SJSA1 (cell line): ENCODE results near the gene ATXN2L. TPM values are rescaled to one million over a fixed set of nuclear protein-coding genes. Genes with fewer than 3 reads are reported as not detected.

Source experiments
- DNase-seq, 2 experiments: peaks; one replicate each; pipeline ENCODE4 v3.0.0-alpha.2; 2015 to 2020; ENCODE audit warnings: low spot score in 2 of 2, low read depth in 1 of 2
- H3K27ac ChIP-seq: fragments of 250-450 bp; sonication (Bioruptor Pico); 2 replicates; pipeline ENCODE4 v1.5.1; 2020; ENCODE audit warnings: mild to moderate bottlenecking, moderate library complexity
- H3K27me3 ChIP-seq: fragments of 250-450 bp; sonication (Bioruptor Pico); replicated peaks from 2 replicates; pipeline ENCODE4 v1.5.1; 2020; ENCODE audit warnings: mild to moderate bottlenecking, moderate library complexity
- H3K36me3 ChIP-seq: fragments of 250-450 bp; sonication (Bioruptor Pico); 2 replicates; pipeline ENCODE4 v1.5.1; 2020; ENCODE audit warnings: mild to moderate bottlenecking
- H3K4me1 ChIP-seq: fragments of 250-450 bp; sonication (Bioruptor Pico); replicated peaks from 2 replicates; pipeline ENCODE4 v1.6.1; 2021; ENCODE audit warnings: mild to moderate bottlenecking
- H3K4me3 ChIP-seq: fragments of 250-450 bp; sonication (Bioruptor Pico); 2 replicates; pipeline ENCODE4 v1.5.1; 2020; ENCODE audit warnings: mild to moderate bottlenecking
- H3K9me3 ChIP-seq: fragments of 250-450 bp; sonication (Bioruptor Pico); replicated peaks from 2 replicates; pipeline ENCODE4 v1.5.1; 2020; ENCODE audit warnings: mild to moderate bottlenecking
- total RNA-seq: library from RNA; depleted of rRNA; stranded (reverse); fragments of >200 nt; shearing (Covaris generic); gene quantifications from 2 replicates; pipeline ENCODE4 v1.2.3, GENCODE V29; 2014

The ATXN2L gene
- total RNA-seq, 1 experiment from 2014 or later = 49.8 TPM

DNA sequence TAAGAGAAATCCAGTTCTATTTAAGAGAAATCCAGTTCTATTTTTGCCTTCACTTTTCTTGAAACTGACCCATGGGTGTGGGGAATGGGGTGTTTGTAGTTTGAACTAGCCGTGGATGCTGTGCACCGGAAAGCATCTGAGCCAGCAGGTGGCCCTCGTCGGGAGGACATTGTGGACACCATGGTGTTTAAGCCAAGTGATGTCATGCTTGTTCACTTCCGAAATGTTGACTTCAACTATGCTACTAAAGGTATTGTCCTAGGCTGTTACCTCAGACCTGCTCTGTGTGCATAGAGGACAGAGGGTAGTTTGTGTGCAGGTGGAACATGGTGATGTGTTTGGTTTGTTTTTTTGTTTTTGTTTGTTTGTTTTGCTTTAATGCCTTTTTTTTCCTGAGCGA, 3.3 kb downstream of the ATXN2L start:
- DNase-seq = no peak
- peaks cover 80% of the 10 kb centered on the region for H3K36me3 ChIP-seq
- no peak overlapping the region for H3K4me3 ChIP-seq

DNA sequence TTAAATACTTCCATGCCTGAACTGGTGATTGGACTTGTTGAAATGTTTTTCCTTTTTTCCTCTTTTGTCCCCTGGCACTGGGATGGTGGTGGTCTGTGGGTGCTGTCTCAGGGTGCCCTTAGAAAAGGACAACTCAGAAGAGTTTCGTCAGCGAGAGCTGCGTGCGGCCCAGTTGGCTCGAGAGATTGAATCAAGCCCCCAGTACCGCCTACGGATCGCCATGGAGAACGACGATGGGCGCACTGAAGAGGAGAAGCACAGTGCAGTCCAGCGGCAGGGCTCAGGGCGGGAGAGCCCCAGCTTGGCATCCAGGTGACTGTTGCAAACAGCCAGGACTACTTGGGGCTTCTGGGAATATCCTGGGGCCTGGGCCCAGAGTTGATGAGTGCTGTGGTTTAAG, 6.9 kb downstream of the ATXN2L start:
- H3K36me3 ChIP-seq = peaks cover 100% of the 10 kb centered on the region
- no peak for DNase-seq
- H3K27me3 ChIP-seq = no peaks in the 10 kb centered on the region
- no peak overlapping the region for H3K27ac ChIP-seq
- H3K4me3 ChIP-seq = no peak overlapping the region
- H3K9me3 ChIP-seq = no peaks in the 10 kb centered on the region
- H3K4me1 ChIP-seq = peaks cover under 1% of the 10 kb centered on the region; the same call in 1 of the 2 replicates

More for the DNA sequence above, 3.3 kb downstream of the ATXN2L start:
- Histone ChIP-seq H3K27ac (no peak overlapping the region), H3K9me3 (no peaks in the 10 kb centered on the region), H3K27me3 (no peaks in the 10 kb centered on the region), H3K4me1 (peaks cover 8% of the 10 kb centered on the region)

- no peak overlapping the region for H3K27ac ChIP-seq
- no peaks in the 10 kb centered on the region for H3K4me1 ChIP-seq
These were observed 7.7 kb downstream of the ATXN2L start for GRCh38 chr16:28830531-28830930.

DNA sequence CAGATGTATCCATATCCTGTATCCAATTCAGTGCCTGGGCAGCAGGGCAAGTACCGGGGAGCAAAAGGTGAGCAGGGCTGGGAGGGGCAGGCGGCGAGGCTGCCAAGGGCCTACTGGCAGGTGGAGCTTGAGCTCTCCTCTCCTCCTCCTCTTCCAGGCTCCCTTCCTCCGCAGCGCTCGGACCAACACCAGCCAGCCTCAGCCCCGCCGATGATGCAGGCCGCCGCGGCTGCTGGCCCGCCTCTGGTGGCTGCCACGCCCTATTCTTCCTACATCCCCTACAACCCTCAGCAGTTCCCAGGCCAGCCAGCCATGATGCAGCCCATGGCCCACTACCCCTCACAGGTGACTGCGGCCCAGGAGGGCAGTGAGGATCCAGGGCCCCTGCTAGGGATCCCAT, 11.6 kb downstream of the ATXN2L start:
- Histone ChIP-seq H3K36me3 (peaks cover 94% of the 10 kb centered on the region), H3K4me1 (no peaks in the 10 kb centered on the region), H3K27ac (no peak overlapping the region), H3K4me3 (no peak overlapping the region), H3K27me3 (no peaks in the 10 kb centered on the region), H3K9me3 (no peaks in the 10 kb centered on the region)
- DNase-seq = no peak

More at GRCh38 chr16:28830531-28830930, 7.7 kb downstream of the ATXN2L start:
- H3K27me3 ChIP-seq = no peaks in the 10 kb centered on the region
- peaks cover 100% of the 10 kb centered on the region for H3K36me3 ChIP-seq
- no peak overlapping the region for H3K4me3 ChIP-seq
- DNase-seq = no peak
- no peaks in the 10 kb centered on the region for H3K9me3 ChIP-seq

DNA sequence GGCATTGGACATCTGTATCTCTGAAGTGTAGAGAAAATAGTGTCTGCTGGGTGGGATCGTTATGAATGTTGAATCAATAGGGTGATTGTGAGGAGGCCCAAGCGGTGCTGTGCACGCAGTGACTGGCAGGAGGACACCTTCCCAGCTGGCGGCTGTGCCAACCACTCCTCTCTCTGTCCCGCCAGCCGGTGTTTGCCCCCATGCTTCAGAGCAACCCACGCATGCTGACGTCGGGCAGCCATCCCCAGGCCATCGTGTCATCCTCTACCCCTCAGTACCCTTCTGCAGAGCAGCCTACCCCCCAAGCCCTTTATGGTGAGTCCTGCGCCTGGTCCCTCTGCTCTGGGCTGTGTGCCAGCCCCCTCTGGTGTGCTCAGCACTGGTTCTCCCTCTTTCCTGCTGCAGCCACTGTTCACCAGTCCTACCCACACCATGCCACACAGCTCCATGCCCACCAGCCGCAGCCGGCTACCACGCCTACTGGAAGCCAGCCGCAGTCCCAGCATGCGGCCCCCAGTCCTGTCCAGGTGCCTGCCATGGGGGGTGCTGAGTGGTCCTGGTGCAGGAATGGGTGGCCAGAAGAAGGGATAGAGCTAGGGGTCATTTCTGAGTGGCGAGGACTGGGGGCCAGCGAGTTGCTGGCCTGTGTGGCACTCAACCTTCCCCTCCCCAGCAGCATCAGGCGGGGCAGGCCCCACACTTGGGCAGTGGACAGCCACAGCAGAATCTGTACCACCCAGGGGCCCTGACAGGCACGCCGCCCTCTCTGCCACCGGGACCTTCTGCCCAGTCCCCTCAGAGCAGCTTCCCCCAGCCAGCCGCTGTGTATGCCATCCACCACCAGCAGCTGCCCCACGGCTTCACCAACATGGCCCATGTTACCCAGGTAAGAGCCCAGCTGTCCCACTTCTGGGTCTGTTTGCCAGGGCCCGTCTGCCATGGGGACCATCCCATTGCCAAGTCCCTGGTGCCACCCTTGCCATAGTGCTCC, 12.4 kb downstream of the ATXN2L start:
- Histone ChIP-seq H3K36me3 (peaks cover 86% of the 10 kb centered on the region), H3K27me3 (no peaks in the 10 kb centered on the region), H3K4me1 (no peaks in the 10 kb centered on the region), H3K27ac (no peak overlapping the region), H3K4me3 (no peak overlapping the region), H3K9me3 (no peaks in the 10 kb centered on the region)
- no peak for DNase-seq

GRCh38 chr16:28835864-28836760, 13.3 kb downstream of the ATXN2L start:
- Histone ChIP-seq H3K36me3 (peaks cover 83% of the 10 kb centered on the region), H3K4me1 (no peaks in the 10 kb centered on the region), H3K9me3 (no peaks in the 10 kb centered on the region), H3K4me3 (no peak overlapping the region), H3K27me3 (no peaks in the 10 kb centered on the region), H3K27ac (no peak overlapping the region)
- DNase-seq = no peak

DNA sequence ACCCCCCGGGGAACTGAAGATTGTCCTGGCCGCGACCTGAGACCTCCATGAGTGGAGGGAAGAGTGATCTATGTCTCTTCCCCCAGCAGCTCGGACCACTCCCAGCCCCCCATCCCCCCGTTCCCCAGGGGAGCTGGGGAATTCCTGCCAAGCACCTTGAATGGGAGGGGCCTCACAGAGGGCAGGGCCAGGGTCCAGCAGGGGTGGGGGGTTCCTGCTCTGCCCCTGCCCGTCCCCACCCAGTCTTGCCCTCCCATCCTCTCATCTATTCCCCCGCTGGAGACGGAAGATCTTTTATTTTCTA, 13.9 kb downstream of the ATXN2L start:
- no peaks in the 10 kb centered on the region for H3K27me3 ChIP-seq
- no peak overlapping the region for H3K4me3 ChIP-seq
- no peaks in the 10 kb centered on the region for H3K4me1 ChIP-seq
- no peaks in the 10 kb centered on the region for H3K9me3 ChIP-seq
- no peak for DNase-seq
- peaks cover 83% of the 10 kb centered on the region for H3K36me3 ChIP-seq
- no peak overlapping the region for H3K27ac ChIP-seq

DNA sequence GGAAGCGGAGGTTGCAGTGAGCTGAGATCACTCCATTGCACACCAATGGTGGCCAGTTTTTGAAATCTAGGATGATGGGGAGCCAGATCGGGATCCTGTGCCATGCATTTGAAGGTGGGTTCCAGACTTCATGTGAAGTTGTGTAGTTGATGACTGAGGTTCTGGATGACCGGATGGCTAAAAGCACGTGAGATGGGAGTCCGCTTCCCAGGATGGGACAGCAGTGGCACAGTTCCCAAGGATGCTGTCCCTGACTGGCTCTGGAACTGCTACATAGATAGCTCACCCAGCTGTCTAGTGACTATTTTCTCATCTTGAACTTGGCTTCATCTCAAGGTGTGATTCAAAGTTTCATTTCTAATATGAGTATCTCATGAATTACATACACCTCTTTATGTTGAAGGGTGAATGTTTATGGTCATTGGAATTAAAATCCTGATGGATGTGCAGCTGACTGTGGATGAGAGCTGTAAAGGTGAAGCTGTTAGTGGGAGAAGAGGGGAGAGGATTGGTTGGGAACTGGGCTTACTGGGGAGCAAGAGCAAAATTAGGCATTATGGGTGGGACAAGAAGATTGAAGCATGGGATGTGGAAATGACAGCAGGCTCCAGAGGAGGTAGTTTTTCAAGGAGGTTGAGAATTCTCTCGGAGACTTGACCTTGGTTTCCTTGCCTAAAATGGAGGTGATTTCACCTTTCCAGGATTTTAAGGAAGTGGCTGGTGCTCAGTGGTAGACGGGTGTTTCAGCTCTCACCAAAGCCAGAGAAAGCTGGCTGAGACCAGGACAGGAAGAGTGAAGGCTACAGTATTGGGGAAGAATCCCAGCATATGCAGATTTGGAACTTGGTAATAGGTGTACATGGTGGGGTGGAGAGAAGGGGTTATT, 15.1 kb downstream of the ATXN2L start:
- no peak for DNase-seq
- H3K36me3 ChIP-seq = peaks cover 83% of the 10 kb centered on the region
- no peak overlapping the region for H3K27ac ChIP-seq
- no peak overlapping the region for H3K4me3 ChIP-seq
- H3K4me1 ChIP-seq = no peaks in the 10 kb centered on the region
- no peaks in the 10 kb centered on the region for H3K27me3 ChIP-seq
- H3K9me3 ChIP-seq = no peaks in the 10 kb centered on the region

DNA sequence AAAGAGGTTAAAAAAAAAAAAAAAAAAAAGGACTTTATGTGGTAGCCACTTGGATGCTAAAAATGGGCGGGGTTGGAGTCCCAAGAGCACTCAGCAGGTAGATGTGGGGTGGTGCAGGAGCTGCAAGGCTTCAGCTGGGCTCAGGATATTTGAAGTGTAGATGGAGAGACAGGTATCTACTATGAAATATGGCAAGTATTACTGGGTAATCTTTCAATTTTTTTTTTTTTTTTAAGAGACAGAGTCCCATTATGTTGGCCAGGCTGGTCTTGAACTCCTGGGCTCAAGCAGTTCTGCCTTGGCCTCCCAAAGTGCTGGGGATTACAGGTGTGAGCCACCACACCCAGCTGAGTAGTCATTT, 15.7 kb downstream of the ATXN2L start:
- no peaks in the 10 kb centered on the region for H3K4me1 ChIP-seq
- H3K27ac ChIP-seq = no peak overlapping the region
- H3K9me3 ChIP-seq = no peaks in the 10 kb centered on the region
- DNase-seq = no peak
- H3K4me3 ChIP-seq = no peak overlapping the region
- H3K27me3 ChIP-seq = no peaks in the 10 kb centered on the region
- H3K36me3 ChIP-seq = peaks cover 83% of the 10 kb centered on the region

DNA sequence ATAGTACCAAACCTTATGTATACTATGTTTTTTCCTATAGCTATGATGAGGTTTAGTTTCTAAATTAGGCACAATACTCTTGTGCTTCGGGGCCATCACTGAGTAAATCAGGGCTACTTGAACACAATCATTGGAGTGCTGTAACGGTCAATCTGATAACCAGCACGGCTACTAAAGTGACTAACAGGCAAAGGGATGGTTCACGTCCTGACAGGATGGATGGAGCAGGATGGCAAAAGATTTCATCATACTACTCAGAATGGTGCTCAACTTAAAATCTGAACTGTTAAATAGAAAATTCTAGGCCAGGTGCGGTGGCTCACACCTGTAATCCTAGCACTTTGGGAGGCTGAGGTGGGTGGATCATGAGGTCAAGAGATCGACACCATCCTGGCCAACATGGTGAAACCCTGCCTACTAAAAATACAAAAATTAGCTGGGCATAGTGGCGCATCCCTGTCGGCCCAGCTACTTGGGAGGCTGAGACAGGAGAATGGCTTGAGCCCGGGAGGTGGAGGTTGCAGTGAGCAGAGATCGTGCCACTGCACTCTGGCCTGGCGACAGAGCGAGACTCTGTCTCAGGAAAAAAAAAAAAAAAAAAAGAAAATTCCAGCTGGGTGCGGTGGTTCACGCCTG, 16.3 kb downstream of the ATXN2L start:
- H3K36me3 ChIP-seq = peaks cover 83% of the 10 kb centered on the region

GRCh38 chr16:28839899-28840298, 17.1 kb downstream of the ATXN2L start:
- DNase-seq = no peak
- H3K27me3 ChIP-seq = no peaks in the 10 kb centered on the region
- peaks cover 2% of the 10 kb centered on the region for H3K4me1 ChIP-seq
- H3K27ac ChIP-seq = no peak overlapping the region
- peaks cover 83% of the 10 kb centered on the region for H3K36me3 ChIP-seq
- no peak overlapping the region for H3K4me3 ChIP-seq
- H3K9me3 ChIP-seq = no peaks in the 10 kb centered on the region

More for the DNA sequence above, 16.3 kb downstream of the ATXN2L start:
- DNase-seq = no peak
- Histone ChIP-seq H3K4me1 (no peaks in the 10 kb centered on the region), H3K4me3 (no peak overlapping the region), H3K27ac (no peak overlapping the region), H3K27me3 (no peaks in the 10 kb centered on the region), H3K9me3 (no peaks in the 10 kb centered on the region)

DNA sequence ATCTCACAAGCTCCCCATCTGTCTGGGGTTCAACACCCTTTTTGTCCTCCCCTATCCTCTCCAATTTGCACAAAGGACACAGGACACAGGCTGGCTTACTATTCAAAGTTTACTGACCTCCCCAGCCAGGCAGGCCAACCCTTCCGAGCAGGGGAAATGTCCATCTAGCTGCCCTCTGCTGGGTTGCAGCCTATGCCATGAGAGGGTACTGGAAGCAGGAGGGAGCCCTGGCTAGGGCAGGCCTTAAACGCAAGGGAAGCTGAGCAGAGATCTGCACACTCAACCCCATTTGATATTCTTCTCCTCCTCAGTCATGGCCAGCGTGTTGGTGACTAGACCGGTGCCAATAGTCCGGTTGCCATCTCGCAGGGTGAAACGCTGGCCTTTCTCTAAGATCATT, 19.9 kb downstream of the ATXN2L start:
- H3K27me3 ChIP-seq = no peaks in the 10 kb centered on the region
- H3K27ac ChIP-seq = no peak overlapping the region
- H3K4me3 ChIP-seq = no peak overlapping the region
- no peaks in the 10 kb centered on the region for H3K9me3 ChIP-seq
- H3K4me1 ChIP-seq = peaks cover 12% of the 10 kb centered on the region
- DNase-seq = no peak
- peaks cover 70% of the 10 kb centered on the region for H3K36me3 ChIP-seq

GRCh38 chr16:28843766-28844165, 21.0 kb downstream of the ATXN2L start:
- H3K27me3 ChIP-seq = no peaks in the 10 kb centered on the region
- H3K4me1 ChIP-seq = peaks cover 12% of the 10 kb centered on the region
- H3K9me3 ChIP-seq = no peaks in the 10 kb centered on the region
- H3K36me3 ChIP-seq = peaks cover 63% of the 10 kb centered on the region
- H3K27ac ChIP-seq = no peak overlapping the region
- no peak overlapping the region for H3K4me3 ChIP-seq
- no peak for DNase-seq
